Neural cell (in vitro differentiated cells): ENCODE data around the gene RCE1. TPM values are rescaled to one million over a fixed set of nuclear protein-coding genes. Genes with fewer than 3 reads are reported as not detected.

ENCODE experiments used
- H2AFZ ChIP-seq: fragments of 200-600, 300-800 bp; sonication (generic), shearing (Covaris generic); 2 replicates; pipeline ENCODE4 v1.6.0; 2014; ENCODE audit warnings: low read depth, mild to moderate bottlenecking, antibody characterized with exemption, low read length, moderate library complexity
- H3F3A ChIP-seq: fragments of 200-600 bp; shearing (Covaris generic); 2 replicates; pipeline ENCODE4 v1.6.1; 2016; ENCODE audit warnings: mild to moderate bottlenecking, moderate library complexity, mixed read lengths, antibody characterized with exemption, low read length; ENCODE audit not compliant: insufficient read depth, poor library complexity, severe bottlenecking
- H3K27ac ChIP-seq: fragments of 200-600, 300-800 bp; sonication (generic), shearing (Covaris generic); 2 replicates; pipeline ENCODE4 v1.5.1; 2014; ENCODE audit warnings: mild to moderate bottlenecking, low read length, moderate library complexity
- H3K27me3 ChIP-seq: fragments of 300-800, 200-600 bp; sonication (generic), shearing (Covaris generic); 2 replicates; pipeline ENCODE4 v1.6.0; 2014; ENCODE audit warnings: mild to moderate bottlenecking, low read depth, low read length, moderate library complexity; ENCODE audit not compliant: insufficient read depth
- H3K36me3 ChIP-seq: fragments of 300-800, 200-600 bp; sonication (generic), shearing (Covaris generic); 2 replicates; pipeline ENCODE4 v1.5.1; 2014; ENCODE audit warnings: mild to moderate bottlenecking, antibody characterized with exemption, low read length, moderate library complexity; ENCODE audit not compliant: insufficient read depth
- H3K4me2 ChIP-seq: fragments of 300-800, 200-600 bp; sonication (generic), shearing (Covaris generic); 2 replicates; pipeline ENCODE4 v1.6.0; 2014; ENCODE audit warnings: mild to moderate bottlenecking, low read length
- H3K4me3 ChIP-seq: fragments of 300-800, 200-600 bp; sonication (generic), shearing (Covaris generic); 2 replicates; pipeline ENCODE4 v1.5.1; 2014; ENCODE audit warnings: mild to moderate bottlenecking, low read length, moderate library complexity
- H3K79me2 ChIP-seq: fragments of 200-600 bp; shearing (Covaris generic); replicated peaks from 2 replicates; pipeline ENCODE4 v1.6.0; 2014; ENCODE audit warnings: mild to moderate bottlenecking, low read length, moderate library complexity; ENCODE audit not compliant: insufficient read depth
- H3K9ac ChIP-seq: fragments of 300-800, 200-600 bp; sonication (generic), shearing (Covaris generic); 2 replicates; pipeline ENCODE4 v1.6.1; 2016; ENCODE audit warnings: mild to moderate bottlenecking, low read length, mixed read lengths
- H3K9me2 ChIP-seq: fragments of 200-600 bp; shearing (Covaris generic); 2 replicates; pipeline ENCODE4 v1.6.1; 2016; ENCODE audit warnings: mild to moderate bottlenecking, low read length, mixed read lengths; ENCODE audit not compliant: insufficient read depth
- H3K9me3 ChIP-seq: fragments of 200-600, 300-800 bp; sonication (generic), shearing (Covaris generic); 2 replicates; pipeline ENCODE4 v1.6.1; 2016; ENCODE audit warnings: mild to moderate bottlenecking, mixed run types, low read length, moderate library complexity, mixed read lengths
- H4K20me1 ChIP-seq: fragments of 200-600 bp; shearing (Covaris generic); 2 replicates; pipeline ENCODE4 v1.6.1; 2016; ENCODE audit warnings: mild to moderate bottlenecking, mixed run types; ENCODE audit not compliant: insufficient read depth
- CTCF ChIP-seq: fragments of 450-650 bp; IDR thresholded peaks from 2 replicates; pipeline ENCODE4 v1.5.1; 2014; ENCODE audit warnings: antibody characterized with exemption, mild to moderate bottlenecking, moderate library complexity; ENCODE audit not compliant: poor library complexity, severe bottlenecking
- EP300 ChIP-seq: fragments of 450-650 bp; conservative IDR thresholded peaks from 2 replicates; pipeline ENCODE4 v1.6.1; 2014; ENCODE audit warnings: antibody characterized with exemption, mild to moderate bottlenecking, moderate library complexity; ENCODE audit not compliant: poor library complexity, severe bottlenecking
- EZH2 ChIP-seq: fragments of 200-600, 300-800 bp; shearing (Covaris generic), sonication (generic); IDR thresholded peaks from 2 replicates; pipeline ENCODE4 v1.6.1; 2014; ENCODE audit warnings: antibody characterized with exemption, low read length, borderline replicate concordance, mild to moderate bottlenecking; ENCODE audit not compliant: insufficient read depth, poor library complexity, severe bottlenecking
- MXI1 ChIP-seq: fragments of 450-650 bp; conservative IDR thresholded peaks from 2 replicates; pipeline ENCODE4 v1.6.1; 2014; ENCODE audit warnings: antibody characterized with exemption, mild to moderate bottlenecking; ENCODE audit not compliant: poor library complexity, severe bottlenecking
- POLR2AphosphoS5 ChIP-seq: IDR thresholded peaks from 2 replicates; pipeline ENCODE4 v1.6.1; 2012
- RAD21 ChIP-seq: fragments of 450-650 bp; conservative IDR thresholded peaks from 2 replicates; pipeline ENCODE4 v1.6.1; 2014; ENCODE audit warnings: antibody characterized with exemption, mild to moderate bottlenecking, moderate library complexity
- REST ChIP-seq: IDR thresholded peaks from 2 replicates; pipeline ENCODE4 v1.6.1; 2012; ENCODE audit warnings: borderline replicate concordance
- SMC3 ChIP-seq: fragments of 450-650 bp; conservative IDR thresholded peaks from 2 replicates; pipeline ENCODE4 v1.6.1; 2014; ENCODE audit warnings: antibody characterized with exemption, mild to moderate bottlenecking, moderate library complexity; ENCODE audit not compliant: poor library complexity
- TAF1 ChIP-seq: IDR thresholded peaks from 2 replicates; pipeline ENCODE4 v1.6.1; 2012; ENCODE audit warnings: low read depth
- polyA plus RNA-seq: library from polyadenylated mRNA; depleted of rRNA; stranded (reverse); fragments of >200 nt; gene quantifications from 2 replicates; pipeline ENCODE4 v1.2.3, GENCODE V29; 2014

Gene RCE1
- polyA plus RNA-seq, 1 donor from 2014 or later = 50.5 TPM

- H3K27ac ChIP-seq = no peak overlapping the region
- H3F3A ChIP-seq = no peaks in the 10 kb centered on the region
- no peaks in the 10 kb centered on the region for H3K79me2 ChIP-seq
- H3K4me2 ChIP-seq = no peak overlapping the region
- no peaks in the 10 kb centered on the region for H3K36me3 ChIP-seq
- H4K20me1 ChIP-seq = no peaks in the 10 kb centered on the region
- no peaks in the 10 kb centered on the region for H3K9me2 ChIP-seq
- H3K27me3 ChIP-seq = no peaks in the 10 kb centered on the region
- no peak overlapping the region for H3K4me3 ChIP-seq
- no peaks in the 10 kb centered on the region for H3K9me3 ChIP-seq
- no peak overlapping the region for H2AFZ ChIP-seq
- TF ChIP-seq EZH2 = no peak
- no peak for TF ChIP-seq TAF1
- TF ChIP-seq POLR2AphosphoS5 = no peak
- TF ChIP-seq SMC3 = no peak
- no peak for TF ChIP-seq REST
- no peak for TF ChIP-seq CTCF
- TF ChIP-seq RAD21 = no peak
- no peak overlapping the region for H3K9ac ChIP-seq
These were observed 21.9 kb downstream of the RCE1 start for GRCh38 chr11:66864924-66865697.

- H3K36me3 ChIP-seq = no peaks in the 10 kb centered on the region
- no peak overlapping the region for H3K27ac ChIP-seq
- H3K4me3 ChIP-seq = no peak overlapping the region
- H3K27me3 ChIP-seq = no peaks in the 10 kb centered on the region
- H2AFZ ChIP-seq = no peak overlapping the region
- no peaks in the 10 kb centered on the region for H3F3A ChIP-seq
- H3K9me2 ChIP-seq = no peaks in the 10 kb centered on the region
- TF ChIP-seq MXI1 = no peak
- no peak for TF ChIP-seq CTCF
- TF ChIP-seq SMC3 = no peak
- TF ChIP-seq EP300 = no peak
- no peak for TF ChIP-seq EZH2
- TF ChIP-seq TAF1 = no peak
- TF ChIP-seq RAD21 = no peak
- no peak for TF ChIP-seq POLR2AphosphoS5
- no peak for TF ChIP-seq REST
- no peaks in the 10 kb centered on the region for H3K79me2 ChIP-seq
- no peaks in the 10 kb centered on the region for H3K9me3 ChIP-seq
- H3K4me2 ChIP-seq = no peak overlapping the region
- no peaks in the 10 kb centered on the region for H4K20me1 ChIP-seq
- no peak overlapping the region for H3K9ac ChIP-seq
These were observed 22.8 kb downstream of the RCE1 start for GRCh38 chr11:66866007-66866406.
